Right lobe of liver (tissue), 6 donors: Measurements from ENCODE around the gene YLPM1. TPM values are rescaled to one million over a fixed set of nuclear protein-coding genes. Genes with fewer than 3 reads are reported as not detected.

ENCODE experiments used
- ATAC-seq, 4 donors: fragments of 200-7000 bp; cut with Tn5 transposase; one replicate each; pipeline ENCODE4 v1.9.1; 2020; ENCODE audit warnings: mild to moderate bottlenecking in 4 of 4, moderate library complexity in 4 of 4
- DNase-seq, 3 donors: peaks; one replicate each; pipeline ENCODE4 v3.0.0-alpha.2; 2020
- H3K27ac ChIP-seq, 3 donors: fragments of 200-600 bp; one replicate each; pipeline ENCODE4 v1.8.0; 2022
- H3K27me3 ChIP-seq, 2 donors: fragments of 200-600 bp; one replicate each; pipeline ENCODE4 v1.8.0; 2022
- H3K36me3 ChIP-seq, 4 donors: fragments of 200-600 bp; sonication (generic) in 1 of 4; one replicate each; pipeline versions ENCODE4 v1.5.1 to v1.8.0; 2017 to 2022; ENCODE audit warnings: control low read depth in 1 of 4
- H3K4me1 ChIP-seq, 4 donors: fragments of 200-600 bp; sonication (generic) in 1 of 4; one replicate each; pipeline versions ENCODE4 v1.5.1 to v1.8.0; 2017 to 2022; ENCODE audit warnings: control low read depth in 1 of 4
- H3K4me3 ChIP-seq, 3 donors: fragments of 200-600 bp; one replicate each; pipeline ENCODE4 v1.8.0; 2022
- H3K9me3 ChIP-seq, 4 donors: fragments of 200-600 bp; sonication (generic) in 1 of 4; one replicate each; pipeline versions ENCODE4 v1.5.1 to v1.8.0; 2017 to 2022; ENCODE audit warnings: control low read depth in 1 of 4
- CTCF ChIP-seq, 4 donors: fragments of 200-600 bp in 3 of 4; fragments of 450-650 bp in 1 of 4; IDR thresholded peaks; one replicate each; pipeline versions ENCODE4 v1.5.1 to v1.8.0; 2016 to 2022; ENCODE audit warnings: antibody characterized with exemption in 4 of 4, mild to moderate bottlenecking in 2 of 4
- POLR2A ChIP-seq: fragments of 450-650 bp; IDR thresholded peaks from one replicate; pipeline ENCODE4 v1.6.1; 2017; ENCODE audit warnings: antibody characterized with exemption, mild to moderate bottlenecking
- WGBS: methylation state at CpG from one replicate; pipeline ENCODE4 v1.1.6; 2018; ENCODE audit warnings: low coverage, low lambda C conversion rate; ENCODE audit not compliant: insufficient coverage; ENCODE audit errors: missing lambda C conversion rate; 5-methylcytosine and 5-hydroxymethylcytosine counted together
- intact Hi-C, 2 donors: fragments of 100-400 bp; cut with DNase I; formaldehyde crosslinking; loops; one replicate each; pipeline versions ENCODE4 v1.11.2 to v1.14.1; 2022
- total RNA-seq, 6 experiments: library from RNA; depleted of rRNA in 2 of 6; stranded (reverse); fragments of >200 nt in 2 of 6; fragmentation: NEBNext Ultra II Directional in 3 of 6; extraction: Animal tissue kit (Norgen Biotek cat#: 25700) in 3 of 6; gene quantifications; one replicate each; pipeline versions ENCODE4 v1.1.0 to v1.2.4, GENCODE V29; 2016 to 2023
- donor health status: DM: no; HTN: yes; CAD: no.
- donor health status: DM: no; HTN: no; CAD: no.
- donor health status: DM: no; HTN: no; CAD: no.
- donor health status: DM: no; HTN: yes; CAD: no.
- donor health status: DM: no; HTN: yes; CAD: no.

YLPM1 gene
- total RNA-seq, 6 experiments from 2014 or later: 14.8 to 20.0 (median 17.1) TPM

DNA sequence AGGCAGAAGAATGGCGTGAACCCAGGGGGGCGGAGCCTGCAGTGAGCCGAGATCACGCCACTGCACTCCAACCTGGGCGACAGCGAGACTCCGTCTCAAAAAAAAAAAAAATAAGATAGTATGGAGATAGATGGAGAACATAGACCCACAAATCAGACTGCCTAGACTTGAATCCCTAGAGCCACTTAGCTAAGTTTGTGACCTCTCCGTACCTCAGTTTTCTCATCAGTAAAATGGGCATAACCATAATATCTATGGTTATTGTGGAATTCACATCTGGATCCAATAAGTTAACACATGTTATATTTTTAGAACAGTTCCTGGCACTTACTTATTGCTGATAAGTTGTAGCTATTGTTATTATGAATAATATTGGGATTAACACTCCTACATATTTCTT lies 105.6 kb downstream of the YLPM1 start:
- TF ChIP-seq CTCF (IDR thresholded peaks at IDR 0.05) (no peak), POLR2A (no peak)
- Histone ChIP-seq H3K4me1 (no peaks in the 10 kb centered on the region), H3K4me3 (no peak overlapping the region), H3K36me3 (no peaks in the 10 kb centered on the region), H3K27ac (no peak overlapping the region), H3K27me3 (no peaks in the 10 kb centered on the region), H3K9me3 (no peaks in the 10 kb centered on the region)
- ATAC-seq (no peak), DNase-seq (no peak)
- 79% methylated on average over 8 of the region's 8 CpGs for WGBS
- intact Hi-C loops: no loop called here

GRCh38 chr14:74871819-74872218 lies 108.7 kb downstream of the YLPM1 start:
- TF ChIP-seq POLR2A (no peak), CTCF (IDR thresholded peaks at IDR 0.05) (no peak)
- DNase-seq (peak in 1 of 3 donors; percentile 36), ATAC-seq (peak in 3 of 4 donors; percentile 32 to 76 (median 76))
- Histone ChIP-seq H3K27ac (no peak overlapping the region), H3K9me3 (no peaks in the 10 kb centered on the region), H3K4me1 (no peaks in the 10 kb centered on the region), H3K4me3 (no peak overlapping the region), H3K27me3 (no peaks in the 10 kb centered on the region), H3K36me3 (no peaks in the 10 kb centered on the region)
- WGBS: 55% methylated on average over 3 of the region's 4 CpGs
- intact Hi-C loops: no loop called here

- DNase-seq (no peak), ATAC-seq (no peak)
- no peaks in the 10 kb centered on the region for H3K36me3 ChIP-seq
- H3K9me3 ChIP-seq: no peaks in the 10 kb centered on the region
- no peaks in the 10 kb centered on the region for H3K4me1 ChIP-seq
- no peak overlapping the region for H3K27ac ChIP-seq
- 90% methylated on average over 4 of the region's 5 CpGs for WGBS
- H3K27me3 ChIP-seq: no peaks in the 10 kb centered on the region
- no peak overlapping the region for H3K4me3 ChIP-seq
- intact Hi-C loops: no loop called here
- TF ChIP-seq POLR2A (no peak), CTCF (IDR thresholded peaks at IDR 0.05) (no peak)
These were observed 112.1 kb downstream of the YLPM1 start for GRCh38 chr14:74875204-74875603.

DNA sequence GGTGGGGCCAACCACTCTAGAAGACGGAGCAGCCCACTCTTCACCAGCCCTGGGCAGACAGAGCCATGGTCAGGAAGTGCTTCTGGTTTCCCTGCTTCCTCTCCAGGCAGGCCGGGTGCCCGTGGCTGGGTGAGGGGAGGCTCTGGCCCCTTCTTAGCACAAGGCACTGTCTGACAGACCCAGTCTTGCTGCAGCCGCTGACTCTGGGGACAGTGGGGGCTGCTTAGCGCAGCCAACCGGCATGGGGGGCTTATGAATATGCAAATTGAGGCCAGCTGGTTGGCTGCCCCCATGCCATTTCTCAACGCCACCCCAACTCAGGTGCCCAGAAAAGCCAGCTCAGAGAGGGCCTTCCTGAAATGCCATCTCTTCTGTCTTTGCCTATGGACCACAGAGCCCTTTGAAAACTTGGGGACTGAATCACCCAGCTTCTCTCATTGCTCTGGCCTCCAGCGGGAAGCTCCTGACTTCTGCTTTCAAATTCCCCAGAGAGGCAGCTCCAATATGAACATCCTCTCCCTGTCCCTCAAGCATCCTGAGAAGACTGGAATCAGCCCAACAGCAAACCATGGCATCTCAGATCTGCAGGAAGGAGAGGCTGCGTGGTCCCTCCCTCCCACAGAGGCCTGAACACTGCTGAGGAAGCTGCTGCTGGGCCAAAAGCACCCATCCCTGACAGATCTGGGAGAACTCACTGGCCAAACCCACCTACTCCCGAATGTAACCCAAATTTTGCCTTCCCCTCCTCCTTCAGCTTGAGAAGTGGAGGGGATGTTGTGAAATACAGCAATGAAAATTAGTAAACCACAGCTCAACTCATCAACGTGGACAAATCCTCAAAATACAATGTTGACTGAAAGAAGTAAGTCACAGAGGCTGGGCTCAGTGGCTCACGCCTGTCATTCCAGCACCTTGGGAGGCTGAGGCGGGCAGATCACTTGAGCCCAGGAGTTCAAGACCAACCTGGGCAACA lies 113.1 kb downstream of the YLPM1 start, which contains the start of gene PROX2:
Gene PROX2, minus strand, starts transcription at position 205 of the 973 bp plus-strand sequence. CDS start 12,311 bp downstream, outside the sequence.
- TF ChIP-seq CTCF (IDR thresholded peaks at IDR 0.05) (no peak), POLR2A (no peak)
- H3K9me3 ChIP-seq: no peaks in the 10 kb centered on the region
- no peaks in the 10 kb centered on the region for H3K27me3 ChIP-seq
- DNase-seq (no peak), ATAC-seq (peak in 2 of 4 donors; percentile 13 to 30)
- H3K4me3 ChIP-seq: no peak within 1 kb of the TSS
- WGBS: 61% methylated on average over 4 of the region's 13 CpGs
- intact Hi-C loops: no loop called here
- H3K27ac ChIP-seq: no peak within 1 kb of the TSS
- H3K4me1 ChIP-seq: peaks cover 0 to 9% (median 0%) of the 10 kb centered on the region in 4 donors
- no peaks in the 10 kb centered on the region for H3K36me3 ChIP-seq
